Left cardiac atrium (tissue), 4 donors: ENCODE measurements around the gene PQBP1. TPM values are rescaled to one million over a fixed set of nuclear protein-coding genes. Genes with fewer than 3 reads are reported as not detected.

Source experiments
- ATAC-seq, 2 donors: fragments of 200-7000 bp; cut with Tn5 transposase; one replicate each; pipeline ENCODE4 v1.9.1; 2020; ENCODE audit warnings: mild to moderate bottlenecking in 2 of 2, moderate library complexity in 2 of 2
- DNase-seq: peaks from one replicate; pipeline ENCODE4 v3.0.0-alpha.2; 2020
- intact Hi-C, 2 donors: fragments of 100-400 bp; cut with DNase I; formaldehyde crosslinking; loops; one replicate each; pipeline versions ENCODE4 v1.14.1 to v1.15.1; 2022 to 2023
- total RNA-seq, 2 donors: library from RNA; stranded (reverse); fragmentation: NEBNext Ultra II Directional; extraction: Animal tissue kit (Norgen Biotek cat#: 25700); gene quantifications; one replicate each; pipeline ENCODE4 v1.2.1, GENCODE V29; 2021
- donor health status: DM: no; HTN: yes; CAD: no.
- donor health status: DM: no; HTN: yes; CAD: no; lungs with severe emphysema.
- donor health status: DM: yes; HTN: yes; CAD: no.
- donor health status: Dilated cardiomyopathy.

PQBP1 gene
- total RNA-seq, 2 donors from 2014 or later: 49.5 to 63.7 TPM

DNA sequence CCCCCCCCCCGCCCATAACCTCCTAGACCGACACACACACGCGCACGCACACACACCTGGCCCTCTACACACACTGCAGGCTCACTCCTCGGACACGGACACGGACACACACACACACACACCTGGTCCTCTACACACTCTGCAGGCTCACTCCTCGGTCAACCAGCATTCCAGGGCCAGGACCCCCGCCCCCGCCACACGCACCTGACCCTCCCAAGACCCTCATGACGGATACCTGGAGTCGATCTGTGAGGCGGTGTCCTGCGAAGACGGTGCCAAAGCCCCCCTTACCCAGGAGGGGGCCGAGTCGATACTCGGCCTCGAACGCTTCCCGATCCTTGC is 20.5 kb downstream of the PQBP1 start:
- intact Hi-C loops: no loop called here
- DNase-seq: no peak
- ATAC-seq: peak in 1 of 2 donors; percentile 4

DNA sequence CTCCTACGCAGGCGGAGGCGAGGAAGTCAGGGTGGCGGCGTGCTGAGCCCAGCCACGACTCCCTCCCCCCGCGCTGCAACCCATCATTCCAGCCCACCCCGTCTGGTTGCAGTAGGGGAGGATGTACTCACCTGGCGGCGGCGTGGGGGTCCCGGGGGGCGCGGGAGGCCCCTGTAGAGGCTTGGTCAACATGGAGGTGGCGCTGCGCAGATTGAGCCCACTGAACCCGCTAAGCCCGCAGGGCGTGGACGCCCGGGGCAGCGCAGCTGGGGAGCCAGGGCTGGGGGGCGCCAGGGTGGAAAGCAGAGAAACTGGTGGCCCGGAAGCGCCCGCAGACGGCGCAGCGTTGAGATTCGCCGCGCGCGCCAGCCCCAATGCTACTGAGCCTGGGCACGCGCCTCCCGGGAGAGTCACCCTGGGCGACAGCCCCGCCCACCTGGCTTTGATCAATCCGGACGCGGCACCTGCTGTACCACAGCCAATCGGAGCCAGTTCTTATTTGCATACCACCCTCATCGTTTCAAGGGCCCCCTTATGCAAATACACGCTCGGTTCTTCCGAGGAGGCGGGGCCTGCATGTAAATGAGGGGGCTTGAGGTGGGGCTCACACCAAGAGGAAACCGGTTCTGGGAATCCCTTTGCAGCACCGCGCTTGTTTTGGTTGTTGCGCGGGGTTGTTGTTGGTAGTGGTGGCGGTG is 21.1 kb downstream of the PQBP1 start, which contains the start of gene PIM2:
Gene PIM2 (minus strand): TSS at position 382 of the 698 bp plus-strand sequence. CDS start 190 bp downstream, at position 192.
- ATAC-seq (peak; percentile 90 to 93), DNase-seq (peak; percentile 89)
- intact Hi-C loops: no loop called here

- DNase-seq (no peak), ATAC-seq (peak; percentile 8 to 21)
- intact Hi-C loops: no loop called here
Observed at GRCh38 chrX:48919360-48919841, 21.7 kb downstream of the PQBP1 start.

- no peak for DNase-seq
- no peak for ATAC-seq
- intact Hi-C loops: no loop called here
Observed at GRCh38 chrX:48919947-48920717, 22.4 kb downstream of the PQBP1 start.

- intact Hi-C loops: no loop called here
- no peak for ATAC-seq
- DNase-seq: no peak
Observed at GRCh38 chrX:48920718-48921104, 23.0 kb downstream of the PQBP1 start.

DNA sequence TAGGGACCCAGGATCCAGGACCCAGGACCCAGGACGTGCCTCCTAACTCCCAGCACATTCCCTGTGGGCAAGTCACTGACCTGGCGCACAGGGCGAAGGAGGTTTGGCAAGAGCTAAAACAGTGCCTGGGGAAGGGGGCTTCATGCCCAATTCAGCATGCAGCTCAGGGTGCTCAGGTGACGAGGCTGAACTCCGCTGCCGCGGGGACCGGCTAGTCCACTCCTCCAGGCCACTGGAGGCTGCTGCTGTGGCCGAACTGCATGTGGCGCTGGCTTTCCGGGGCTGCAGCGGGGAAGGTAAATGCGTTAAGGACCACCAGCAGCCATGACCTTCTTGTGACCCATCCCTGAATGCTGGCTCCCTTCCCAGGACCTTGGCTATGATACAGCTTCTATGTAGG is 26.0 kb downstream of the PQBP1 start:
- intact Hi-C loops: no loop called here
- DNase-seq (no peak), ATAC-seq (no peak)

DNA sequence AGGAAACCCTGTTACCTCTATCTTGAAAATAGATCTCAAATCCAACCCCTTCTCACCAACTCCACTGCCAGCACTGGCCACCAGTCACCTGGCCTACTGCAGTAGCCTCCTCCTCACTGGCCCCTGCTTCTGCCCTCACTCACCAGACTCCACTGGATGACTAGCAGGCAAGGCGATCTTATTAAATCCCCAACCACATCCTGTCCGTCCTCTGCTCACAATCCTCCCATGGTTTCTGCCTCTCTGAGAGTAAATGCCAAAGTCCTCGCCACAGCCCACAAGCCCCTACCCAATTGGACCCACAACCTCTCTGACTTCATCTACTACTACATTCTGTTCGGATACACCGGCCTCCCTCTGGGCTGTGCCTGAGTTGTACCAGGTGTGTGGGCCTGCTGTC is 26.5 kb downstream of the PQBP1 start:
- intact Hi-C loops: no loop called here
- DNase-seq (no peak), ATAC-seq (no peak)

DNA sequence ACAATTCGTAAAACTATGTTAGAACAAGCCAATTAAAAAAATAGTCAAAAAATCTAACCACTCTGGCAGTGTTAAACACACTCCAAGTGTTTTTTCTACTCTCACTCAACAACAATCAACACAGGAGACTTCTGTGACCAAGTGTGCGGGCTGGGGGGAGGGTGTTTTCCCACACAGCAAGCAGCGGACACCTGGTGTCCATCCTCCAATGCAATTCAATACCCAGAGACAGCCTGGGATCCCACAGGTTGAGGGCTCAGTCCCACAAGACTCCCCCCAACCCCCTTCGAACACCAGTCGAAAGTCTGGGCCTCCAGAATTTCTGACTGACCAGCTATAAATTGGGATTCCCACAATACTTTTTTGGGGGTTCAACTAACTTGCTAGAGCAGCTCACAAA is 29.4 kb downstream of the PQBP1 start:
- ATAC-seq (no peak), DNase-seq (no peak)
- intact Hi-C loops: no loop called here

DNA sequence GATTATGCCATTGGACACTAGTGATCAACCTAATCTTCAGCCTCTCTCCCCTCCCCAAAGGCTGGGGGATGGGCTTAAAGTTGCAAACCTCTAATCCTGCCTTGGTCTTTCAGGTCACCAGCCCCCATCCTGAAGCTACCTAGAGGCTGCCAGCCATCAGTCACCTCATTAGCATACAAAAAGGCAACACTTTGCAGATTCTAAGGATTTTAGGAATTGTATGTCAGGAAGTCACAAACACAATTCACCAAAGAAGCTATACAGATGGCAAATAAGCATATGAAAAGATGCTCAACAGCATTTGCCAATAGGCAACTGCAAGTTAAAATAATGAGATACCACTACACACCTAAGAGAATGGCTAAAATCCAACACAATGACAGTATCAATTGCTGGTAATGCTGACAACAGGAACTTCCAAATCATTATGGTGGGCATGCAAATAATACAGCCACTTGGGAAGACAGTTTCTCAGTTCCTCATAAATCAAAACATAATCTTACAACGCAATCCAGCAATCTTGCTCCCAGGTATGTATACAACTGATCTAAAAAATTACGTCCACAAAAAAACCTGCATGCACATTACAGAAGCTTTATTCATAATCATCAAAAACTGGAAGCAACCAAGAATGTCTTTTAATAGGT is 30.1 kb downstream of the PQBP1 start:
- DNase-seq: no peak
- intact Hi-C loops: no loop called here
- no peak for ATAC-seq

DNA sequence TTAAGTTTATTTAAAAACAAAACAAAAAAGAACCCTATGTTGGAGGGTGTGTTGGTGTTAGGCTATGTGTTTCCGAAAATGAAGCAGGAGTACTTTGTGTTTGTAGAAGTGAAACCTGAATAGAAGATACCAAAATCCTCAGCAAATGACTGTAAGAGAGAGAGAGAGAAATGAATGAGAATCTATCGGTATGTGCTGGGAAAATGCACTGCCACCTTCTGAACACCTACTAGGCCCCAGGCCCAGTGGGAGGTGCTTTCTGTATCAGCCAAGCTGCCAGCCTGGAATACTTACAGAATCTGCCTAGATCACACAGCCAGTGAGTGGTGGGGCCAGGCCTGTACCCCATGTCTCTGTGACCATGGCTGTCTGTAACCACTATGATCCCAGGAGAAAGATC is 36.0 kb downstream of the PQBP1 start:
- DNase-seq: no peak
- intact Hi-C loops: no loop called here
- no peak for ATAC-seq

DNA sequence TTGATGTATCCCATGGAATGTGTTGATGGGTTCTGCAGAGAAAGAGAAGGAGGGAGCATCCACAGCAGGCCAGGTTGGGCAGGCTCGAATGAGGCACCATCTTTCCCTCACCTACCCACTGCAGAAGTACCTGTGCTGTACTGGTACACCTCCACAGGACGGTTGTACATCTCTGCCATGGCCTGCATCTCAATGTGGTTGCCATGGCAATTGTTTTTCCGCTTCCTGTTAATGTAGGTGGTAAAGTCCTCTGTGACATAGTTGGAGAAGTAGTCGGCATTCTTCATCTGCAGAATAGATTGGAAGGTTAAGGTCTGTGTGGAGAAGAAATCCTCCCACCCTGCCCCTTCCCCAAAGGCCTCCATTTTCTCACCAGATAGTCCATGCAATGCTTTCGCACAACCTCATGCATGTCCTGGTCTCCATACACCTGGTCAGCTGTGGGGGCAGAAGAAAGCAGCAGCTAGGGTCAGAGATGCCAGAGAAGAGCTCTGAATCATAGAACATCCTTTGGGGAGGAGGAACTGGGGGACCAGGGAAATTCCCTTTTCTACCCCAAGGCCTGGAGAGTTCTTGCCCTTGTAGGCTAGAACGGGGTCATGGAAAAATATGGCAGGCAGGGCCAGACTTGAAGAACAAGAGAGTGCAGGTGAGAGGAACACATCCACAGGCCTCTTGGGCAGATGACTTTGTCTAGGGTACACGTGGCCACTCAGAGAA is 37.0 kb downstream of the PQBP1 start:
- ATAC-seq (no peak), DNase-seq (no peak)
- intact Hi-C loops: no loop called here

DNA sequence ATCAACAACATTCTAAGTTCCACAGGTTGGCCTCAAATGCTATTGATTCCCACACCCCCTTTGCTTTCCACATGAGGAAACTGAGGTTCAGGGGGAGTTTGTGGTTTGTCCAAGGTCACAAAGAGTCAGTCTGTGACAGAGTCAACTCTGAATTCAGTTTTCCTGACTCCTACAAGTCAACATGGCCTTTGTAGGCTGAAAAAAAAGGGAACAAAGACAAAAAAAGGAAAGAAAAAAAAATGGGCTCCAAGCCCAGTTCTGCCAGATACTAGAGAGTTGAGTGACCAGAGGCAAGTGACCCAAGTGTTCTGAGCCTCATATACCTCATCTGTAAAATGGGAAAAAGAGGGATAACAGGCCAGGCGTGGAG is 37.6 kb downstream of the PQBP1 start:
- DNase-seq (no peak), ATAC-seq (no peak)
- intact Hi-C loops: no loop called here

DNA sequence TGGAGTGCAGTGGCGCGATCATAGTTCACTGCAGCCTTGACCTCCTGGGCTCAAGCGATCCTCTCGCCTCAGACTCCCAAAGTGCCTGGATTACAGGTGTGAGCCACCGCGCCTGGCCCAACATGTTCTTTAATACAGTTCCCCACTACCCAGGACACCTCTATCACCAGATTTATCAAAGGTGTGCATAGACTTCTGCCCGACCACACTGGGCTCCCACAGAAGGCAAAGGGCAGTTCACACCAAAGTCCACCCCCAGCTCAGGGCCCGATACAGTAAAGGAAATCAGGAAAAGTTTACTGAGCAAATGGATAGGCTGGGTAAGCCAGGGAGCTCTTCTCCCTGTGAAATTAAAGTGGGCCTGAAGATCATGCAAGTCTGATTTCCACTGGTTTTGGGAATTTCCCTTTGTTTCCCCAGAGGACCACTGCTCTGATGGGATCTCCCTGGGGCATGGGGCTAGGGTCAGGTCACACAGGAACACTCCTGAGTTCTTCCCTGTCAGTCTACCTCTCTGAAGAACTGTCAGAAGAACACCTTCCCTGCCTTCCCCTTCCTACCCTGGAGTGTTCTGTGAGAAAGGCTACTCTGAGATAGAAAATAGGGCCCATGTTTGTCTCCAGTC is 38.8 kb downstream of the PQBP1 start:
- ATAC-seq (no peak), DNase-seq (no peak)
- intact Hi-C loops: no loop called here

GRCh38 chrX:48937054-48937907 is 39.6 kb downstream of the PQBP1 start:
- peak; percentile 53 for DNase-seq
- peak; percentile 61 to 74 for ATAC-seq
- intact Hi-C loops: no loop called here

GRCh38 chrX:48938721-48939425 is 41.1 kb downstream of the PQBP1 start:
- ATAC-seq (peak in 1 of 2 donors; percentile 16), DNase-seq (no peak)
- intact Hi-C loops: no loop called here

DNA sequence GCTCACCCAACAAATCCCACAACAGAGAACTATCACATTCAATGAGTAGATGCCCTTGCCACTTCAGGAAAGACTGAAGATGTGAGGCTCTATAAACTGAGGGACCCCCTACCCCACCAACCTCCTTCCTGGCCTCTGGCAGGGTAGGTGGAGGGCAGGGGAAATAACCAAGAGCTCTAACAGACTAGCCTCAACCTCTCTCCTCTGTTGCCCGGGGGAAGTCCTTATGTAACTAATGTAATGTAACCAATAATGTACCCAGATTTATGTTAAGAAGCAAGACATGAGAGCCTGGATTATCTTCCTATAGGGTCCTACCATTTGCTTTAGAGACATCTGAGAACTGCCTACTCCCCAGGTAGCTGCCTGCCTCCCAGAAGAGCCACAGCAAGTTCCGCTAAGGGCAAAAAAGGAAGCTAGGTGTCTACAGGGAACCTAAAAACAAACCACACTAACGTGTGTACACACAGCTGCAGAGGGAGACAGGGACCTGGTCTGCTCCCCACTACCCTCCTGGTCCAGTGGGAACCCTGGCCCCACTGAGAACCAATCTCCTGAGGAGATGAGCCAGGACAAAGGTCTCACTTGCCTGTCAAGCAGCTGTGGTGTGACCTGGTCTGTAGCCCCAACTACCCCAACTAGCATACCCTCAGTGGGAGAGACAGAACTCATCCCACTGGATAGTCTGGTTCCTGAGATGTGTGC is 41.9 kb downstream of the PQBP1 start:
- ATAC-seq: no peak
- intact Hi-C loops: no loop called here
- no peak for DNase-seq

DNA sequence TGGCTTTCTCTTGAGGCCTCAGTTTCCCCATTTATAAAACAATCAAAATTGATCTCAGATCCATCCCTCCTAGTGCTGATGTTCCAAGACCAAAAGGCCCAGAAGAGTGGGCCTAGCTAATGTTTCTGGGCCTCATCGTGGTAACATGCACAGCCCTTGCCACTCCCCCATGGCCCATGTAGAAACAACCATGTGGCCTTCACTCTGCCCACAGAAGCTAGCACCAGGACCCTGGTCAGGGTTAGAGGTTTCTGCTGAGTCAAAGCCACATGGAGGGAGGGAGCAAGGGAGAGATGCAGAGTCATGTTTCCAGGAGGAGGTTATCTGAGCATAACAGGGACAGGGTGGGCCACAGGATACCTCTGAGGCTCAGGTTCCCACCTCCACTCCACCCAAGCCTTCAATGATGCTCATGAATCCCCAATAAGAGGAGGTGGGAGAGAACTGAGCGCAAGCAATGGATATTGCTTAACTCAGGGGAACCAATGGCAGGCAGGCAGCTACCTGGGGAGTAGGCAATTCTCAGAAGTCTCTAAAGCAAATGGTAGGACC is 42.8 kb downstream of the PQBP1 start:
- intact Hi-C loops: no loop called here
- DNase-seq (no peak), ATAC-seq (no peak)
